NOMO-1 treated with DMSO at 0.1 percent for 48 hours (cell line): ENCODE results near the gene CASP5.
A peak's percentile ranks its signal among the peaks of the same experiment; 100 is the strongest.
"Not testable (repeated sequence)": the region's sequence is repeated elsewhere in the genome, so short reads cannot be mapped to it uniquely, and the experiment has no call there.

ENCODE experiments used
- DNase-seq: peaks from one replicate; lab custom pipeline; 2025; ENCODE audit not compliant: unreplicated experiment; lab: John Stamatoyannopoulos, UW

Gene CASP5

GRCh38 chr11:105023003-105023402 is at the start of gene CASP5:
Gene CASP5 (minus strand): TSS chr11:105023168. CDS start chr11:105023136, 32 bp downstream.
- peak; percentile 52 for DNase-seq

DNA sequence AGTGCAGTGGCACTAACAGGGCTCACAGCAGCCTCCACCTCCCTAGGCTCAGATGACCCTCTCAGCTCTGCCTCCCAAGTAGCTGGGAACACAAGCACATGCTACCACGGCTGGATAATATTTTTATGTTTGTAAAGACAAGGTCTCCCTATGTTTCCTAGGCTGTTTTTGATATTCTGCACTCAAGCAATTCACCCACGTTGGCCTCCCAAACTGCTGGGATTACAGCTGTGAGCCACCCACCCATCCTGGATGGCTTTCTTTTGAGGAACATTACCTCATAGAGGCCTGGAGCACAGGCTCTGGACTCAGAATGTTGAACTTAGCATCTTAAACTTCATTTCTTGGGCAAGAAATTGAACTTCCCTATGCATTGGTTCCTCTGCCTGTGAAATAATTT is 49.1 kb upstream of the CASP5 start:
- not testable (repeated sequence) for DNase-seq

DNA sequence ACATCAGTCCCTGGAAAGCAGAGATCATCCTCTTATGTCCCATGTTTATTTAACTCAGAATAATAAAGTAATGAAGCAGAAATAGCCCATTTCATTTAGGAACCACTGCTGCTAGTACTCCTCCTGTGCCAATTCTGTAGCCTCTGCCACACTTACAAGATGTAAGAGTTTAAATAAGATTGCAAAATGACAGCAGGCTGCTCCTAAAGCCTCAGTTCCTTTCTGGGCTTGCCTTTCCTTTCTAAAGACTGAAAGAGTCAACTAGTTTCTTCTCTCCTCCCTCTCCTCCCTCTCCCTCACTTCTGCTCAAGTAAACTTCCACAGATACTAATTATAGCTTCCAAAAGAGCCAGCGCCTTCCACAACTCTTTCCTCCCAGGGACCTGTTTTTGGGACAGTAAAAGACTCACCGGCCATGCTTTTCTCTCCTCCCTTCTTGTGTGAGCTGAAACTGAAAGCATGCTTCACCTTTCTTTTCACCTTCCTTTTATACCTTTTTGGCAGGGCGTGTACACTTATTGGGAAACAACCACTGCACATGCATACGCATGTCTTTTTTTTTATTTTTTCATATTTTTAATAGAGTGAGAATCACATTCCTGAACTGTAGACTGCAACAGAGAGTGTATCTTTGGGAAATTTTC is 48.2 kb upstream of the CASP5 start:
- DNase-seq, result peak; percentile 40

DNA sequence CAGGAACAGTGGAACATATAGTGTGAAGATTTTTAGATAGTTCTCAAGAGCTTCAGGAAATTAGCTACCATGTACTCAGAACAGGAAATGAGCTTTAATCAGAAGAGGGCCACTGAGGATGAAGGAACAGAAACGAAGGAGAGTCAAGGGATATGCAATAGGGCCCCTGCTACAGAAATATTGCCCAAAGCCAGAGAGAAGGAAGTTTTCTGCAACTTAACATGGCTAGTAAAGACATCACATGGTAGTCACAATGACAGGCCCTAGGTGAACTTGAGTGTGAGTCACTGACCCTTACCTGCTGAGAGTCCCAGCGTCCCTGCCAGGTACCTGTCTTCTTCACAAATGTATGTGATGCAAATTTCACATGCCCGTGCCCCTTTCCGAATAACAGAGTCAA is 47.3 kb upstream of the CASP5 start:
- peak; percentile 10 for DNase-seq

DNA sequence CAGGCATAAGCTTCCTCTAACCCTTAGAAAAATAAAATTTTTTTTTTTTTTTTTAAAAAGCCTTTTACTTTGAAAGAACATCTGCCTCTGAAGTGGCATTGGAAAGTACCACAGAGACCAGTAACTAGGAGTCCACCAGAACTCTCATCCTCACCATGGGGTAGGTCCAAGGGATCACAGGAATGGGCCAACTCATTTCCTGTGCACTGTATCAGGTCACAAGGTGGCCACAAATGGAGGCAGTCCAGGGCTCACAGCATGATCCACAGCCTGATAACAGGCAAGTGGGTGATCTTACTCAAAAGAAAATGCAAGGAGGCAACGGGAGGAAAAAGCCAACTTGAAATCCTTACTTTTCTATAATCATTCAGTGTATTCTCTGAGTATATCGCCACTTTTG is 46.8 kb upstream of the CASP5 start:
- DNase-seq, result not testable (repeated sequence)

DNA sequence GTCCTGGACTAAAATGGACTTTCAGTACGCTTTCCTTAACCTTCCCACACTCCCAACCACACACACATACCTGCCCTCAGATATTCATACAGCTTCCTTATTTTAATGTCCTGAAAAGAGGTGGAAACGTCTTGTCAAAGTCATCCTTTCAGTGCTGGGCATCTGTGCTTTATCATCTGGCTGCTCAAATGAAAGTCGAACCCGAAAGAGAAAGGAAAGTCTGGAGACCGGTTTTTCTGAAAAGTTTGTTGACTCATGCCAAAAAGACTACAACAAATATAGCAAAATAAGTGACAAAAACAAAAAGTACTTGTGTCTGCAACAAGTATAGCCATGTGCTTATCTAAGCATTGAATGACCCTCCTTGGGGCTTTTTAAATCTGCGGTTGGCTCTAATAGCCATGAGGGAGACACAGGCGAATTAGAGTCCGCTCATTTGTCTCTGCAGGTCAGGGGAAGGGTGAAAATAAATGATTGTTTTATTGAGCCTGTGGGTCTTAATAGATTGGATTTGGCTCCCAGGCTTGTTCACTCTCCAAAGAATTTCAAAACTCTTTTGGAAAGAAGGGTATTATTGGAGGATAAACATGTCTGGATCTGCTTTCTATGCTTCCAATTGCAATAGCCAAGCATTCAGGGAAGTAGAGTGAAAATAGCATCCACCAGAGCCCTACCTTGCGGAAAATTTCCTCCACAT is 40.4 kb upstream of the CASP5 start:
- DNase-seq, result not testable (repeated sequence)

- DNase-seq, result no peak
Measured at GRCh38 chr11:105057432-105057831, 34.5 kb upstream of the CASP5 start.

- DNase-seq, result no peak
Measured at GRCh38 chr11:105056446-105056845, 33.5 kb upstream of the CASP5 start.

DNA sequence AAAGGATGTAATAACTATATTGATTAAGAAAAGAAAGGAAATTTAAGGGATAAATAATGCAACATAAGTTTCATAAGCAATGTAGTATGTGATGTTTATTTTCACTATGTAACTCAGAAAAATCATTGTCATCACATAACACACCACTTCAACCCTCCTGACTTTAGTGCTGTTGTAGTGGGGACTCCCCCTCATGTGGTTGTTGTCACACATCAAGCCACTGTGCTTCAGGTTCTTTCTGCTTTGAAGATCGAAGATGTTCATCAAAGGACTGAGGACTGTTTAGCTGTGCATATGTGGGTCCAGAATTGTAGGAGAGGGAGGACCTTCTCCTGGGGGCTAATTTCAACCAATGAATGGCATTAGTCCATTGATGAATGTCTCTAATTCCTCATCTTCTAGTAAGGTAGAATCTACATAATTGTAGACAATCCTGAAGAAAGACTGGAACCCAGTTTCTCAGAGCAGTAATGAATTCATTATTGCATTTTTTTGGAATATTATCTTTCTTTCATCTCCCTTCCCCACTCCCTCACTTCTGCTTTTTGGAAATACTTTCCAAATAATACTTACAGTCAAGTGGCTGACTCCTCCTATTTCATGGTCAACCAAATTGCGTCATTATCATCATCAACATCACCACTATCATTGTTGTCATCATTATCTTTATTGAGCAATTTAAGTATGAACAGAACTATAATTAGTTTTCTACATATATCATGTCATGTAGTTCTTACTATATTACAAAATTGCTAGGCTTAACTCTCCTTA is 31.9 kb upstream of the CASP5 start:
- DNase-seq, result peak; percentile 83

DNA sequence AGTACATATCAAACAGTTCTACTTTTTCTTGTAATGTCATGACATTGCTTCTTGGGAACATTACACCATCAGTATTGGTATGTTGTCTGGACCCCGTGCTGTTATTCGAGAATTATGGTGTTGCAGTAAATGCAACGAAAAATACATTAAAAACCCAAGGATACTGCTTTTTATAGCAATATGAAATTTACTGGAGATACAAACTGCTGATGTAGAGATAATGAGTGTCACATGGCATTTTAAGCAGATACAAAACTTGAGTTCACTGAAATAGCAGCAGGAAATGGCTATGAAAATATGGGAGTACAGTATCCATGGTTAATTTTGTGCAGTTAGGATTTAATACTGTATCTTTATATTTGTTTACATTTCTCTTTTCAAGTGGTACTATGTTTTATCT is 29.5 kb upstream of the CASP5 start:
- no peak for DNase-seq

DNA sequence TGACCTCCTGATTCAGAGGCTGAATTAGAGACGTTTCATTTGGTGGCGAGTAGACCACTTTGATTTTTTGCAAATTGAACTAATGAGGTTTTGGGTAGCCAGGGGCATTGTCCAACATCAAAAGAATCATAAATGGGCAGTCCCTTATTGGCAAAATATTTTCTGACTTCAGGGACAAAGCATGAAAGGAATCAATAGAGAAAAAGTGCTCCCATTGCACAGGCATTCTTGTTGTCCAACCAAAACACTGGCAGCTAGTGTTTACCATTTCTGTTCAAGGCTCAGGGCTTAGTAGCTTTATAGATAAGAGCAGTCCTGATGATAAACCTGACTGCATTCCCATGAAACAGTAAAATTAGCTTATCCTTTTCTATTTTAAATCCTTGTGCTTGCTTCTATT is 28.6 kb upstream of the CASP5 start:
- no peak for DNase-seq

DNA sequence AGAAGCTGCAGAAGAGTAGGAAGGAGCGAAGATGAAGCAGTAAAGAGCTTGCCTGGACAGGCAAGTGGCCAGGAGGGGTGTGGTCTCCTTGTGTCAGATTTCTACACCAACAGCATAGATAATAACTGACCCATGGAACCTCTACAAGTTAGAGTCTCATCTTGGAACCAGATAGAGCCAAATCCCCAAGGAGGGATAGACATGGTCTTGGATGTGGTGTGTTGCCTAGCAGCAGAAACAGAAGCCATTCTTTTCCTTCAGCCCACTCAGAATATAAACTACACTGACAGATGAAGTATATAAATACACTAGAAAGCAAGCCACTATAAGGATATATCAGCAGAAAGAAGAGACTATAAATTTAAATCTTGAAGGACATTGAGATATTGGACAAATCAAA is 26.5 kb upstream of the CASP5 start:
- DNase-seq, result no peak

DNA sequence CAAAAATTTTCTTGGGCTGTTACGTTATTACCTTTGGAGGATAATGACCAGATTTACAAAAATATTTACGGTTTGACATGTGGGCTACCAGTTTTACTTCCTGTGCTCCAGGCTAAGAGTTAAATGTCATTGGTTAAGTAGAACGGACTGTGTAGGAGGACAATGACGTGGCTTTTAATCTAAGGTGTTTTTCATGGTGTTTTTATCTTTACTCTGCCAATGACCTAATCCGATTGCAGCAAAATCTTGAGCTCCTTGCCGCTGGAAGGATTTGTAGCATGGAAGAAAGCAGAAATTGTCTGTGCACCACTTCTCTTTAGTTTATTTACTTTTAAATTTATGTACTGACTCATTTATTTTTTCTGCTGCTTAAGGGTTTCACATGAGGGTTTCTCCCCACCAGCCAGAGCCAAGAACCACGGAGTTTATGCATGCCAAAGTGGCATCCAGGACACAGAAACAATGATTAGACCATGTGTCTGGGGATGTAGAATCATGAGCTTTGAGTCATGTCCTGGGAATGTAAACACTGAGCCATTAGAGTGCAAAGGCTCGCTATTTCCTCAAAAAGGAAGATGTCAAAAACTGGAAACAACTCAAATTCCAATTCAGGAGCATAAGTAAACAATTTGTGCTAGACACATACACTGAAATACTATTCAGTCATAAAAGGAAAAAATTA is 24.1 kb upstream of the CASP5 start:
- DNase-seq, result no peak

- DNase-seq, result no peak
Measured at GRCh38 chr11:105045676-105046296, 22.8 kb upstream of the CASP5 start.

GRCh38 chr11:105044557-105045524 is 21.9 kb upstream of the CASP5 start, which contains the start of gene CARD16:
Gene CARD16 (minus strand): TSS chr11:105045335. CDS start chr11:105045297, 38 bp downstream.
- peak; percentile 64 for DNase-seq

- no peak for DNase-seq
Measured at GRCh38 chr11:105042178-105042577, 19.2 kb upstream of the CASP5 start.

- DNase-seq, result no peak
Measured at GRCh38 chr11:105040703-105041102, 17.7 kb upstream of the CASP5 start.

GRCh38 chr11:105034813-105035620 is 12.0 kb upstream of the CASP5 start, which contains the start of gene CASP1:
Gene CASP1 (minus strand): TSS chr11:105035144. CDS start chr11:105035113, 31 bp downstream.
- DNase-seq, result peak; percentile 86

DNA sequence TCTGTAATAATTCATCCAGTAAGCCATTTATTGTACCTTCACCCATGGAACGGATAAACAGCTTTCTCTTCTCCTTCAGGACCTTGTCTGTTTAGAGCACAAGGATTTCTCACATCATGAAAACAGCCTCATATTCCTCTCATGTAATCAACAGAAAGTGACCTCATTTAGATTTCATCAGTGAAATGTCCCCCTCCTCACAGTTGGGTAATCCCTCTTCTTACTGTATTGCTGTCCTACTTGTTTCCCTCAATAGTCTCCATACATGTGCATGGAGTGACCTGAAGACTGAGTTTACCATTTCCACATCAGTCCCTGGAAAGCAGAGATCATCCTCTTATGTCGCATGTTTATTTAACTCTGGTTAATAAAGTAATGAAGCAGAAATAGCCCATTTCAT is 11.4 kb upstream of the CASP5 start:
- not testable (repeated sequence) for DNase-seq
